ENCODE results near the gene MRPS27. TPM values are rescaled to one million over a fixed set of nuclear protein-coding genes. Genes with fewer than 3 reads are reported as not detected.
"Not testable (repeated sequence)": the region's sequence is repeated elsewhere in the genome, so short reads cannot be mapped to it uniquely, and the experiment has no call there.

The MRPS27 gene
- total RNA-seq, 1 experiment from 2014 or later: 121 TPM

GRCh38 chr5:72302171-72302570 lies 17.9 kb downstream of the MRPS27 start:
- no peaks in the 10 kb centered on the region for H3K9me3 ChIP-seq
- no peak overlapping the region for H3K4me3 ChIP-seq
- H3K36me3 ChIP-seq: peaks cover 60% of the 10 kb centered on the region
- no peaks in the 10 kb centered on the region for H3K27me3 ChIP-seq
- no peak for DNase-seq

GRCh38 chr5:72301557-72301956 lies 18.5 kb downstream of the MRPS27 start:
- no peaks in the 10 kb centered on the region for H3K9me3 ChIP-seq
- H3K4me3 ChIP-seq: no peak overlapping the region
- H3K27me3 ChIP-seq: no peaks in the 10 kb centered on the region
- no peak for DNase-seq
- H3K36me3 ChIP-seq: peaks cover 61% of the 10 kb centered on the region

DNA sequence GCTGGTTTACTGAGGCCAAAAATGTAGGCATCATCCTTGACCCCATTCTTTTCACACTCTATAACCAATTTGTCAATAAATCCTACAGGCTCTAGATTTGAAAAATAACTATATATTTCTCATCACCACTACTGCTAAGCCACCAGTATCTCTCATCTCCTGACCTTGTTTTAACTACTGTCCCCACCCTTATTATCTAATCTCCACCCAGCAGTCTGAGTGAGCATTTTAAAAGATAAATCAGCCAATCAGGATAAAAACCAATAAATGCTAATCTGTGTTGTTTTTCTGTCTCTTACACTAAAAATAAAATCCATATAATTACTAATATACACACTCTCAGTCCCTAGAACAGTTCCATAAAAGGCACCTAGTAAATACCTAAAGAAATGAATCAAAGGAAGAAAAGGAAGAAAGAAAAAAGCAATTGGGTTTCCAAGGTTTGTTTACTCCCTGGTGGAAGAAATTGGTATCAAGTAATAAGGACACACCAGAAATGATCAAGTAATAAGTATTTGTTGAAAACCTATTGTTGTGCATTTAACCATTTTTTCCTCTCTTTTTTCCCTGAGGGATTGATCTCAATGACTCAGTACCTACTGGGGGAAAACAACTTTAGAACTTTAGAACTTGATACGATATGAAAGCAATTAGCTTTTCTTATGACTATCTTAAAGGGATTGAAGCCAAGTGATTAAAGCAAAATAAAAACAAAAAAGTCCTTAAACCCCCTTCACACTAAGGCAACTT lies 19.3 kb downstream of the MRPS27 start:
- H3K27me3 ChIP-seq: no peaks in the 10 kb centered on the region
- no peaks in the 10 kb centered on the region for H3K9me3 ChIP-seq
- no peak for DNase-seq
- H3K36me3 ChIP-seq: peaks cover 60% of the 10 kb centered on the region
- no peak overlapping the region for H3K4me3 ChIP-seq

GRCh38 chr5:72298711-72299110 lies 21.3 kb downstream of the MRPS27 start:
- DNase-seq: no peak
- Histone ChIP-seq H3K27me3 (no peaks in the 10 kb centered on the region), H3K36me3 (peaks cover 72% of the 10 kb centered on the region), H3K9me3 (no peaks in the 10 kb centered on the region), H3K4me3 (no peak overlapping the region)

- H3K36me3 ChIP-seq: peaks cover 72% of the 10 kb centered on the region
Measured at GRCh38 chr5:72298136-72298535, 21.9 kb downstream of the MRPS27 start.

GRCh38 chr5:72296256-72296655 lies 23.8 kb downstream of the MRPS27 start:
- Histone ChIP-seq H3K27me3 (no peaks in the 10 kb centered on the region), H3K9me3 (no peaks in the 10 kb centered on the region), H3K36me3 (peaks cover 67% of the 10 kb centered on the region), H3K4me3 (no peak overlapping the region)
- DNase-seq: no peak

More at GRCh38 chr5:72298136-72298535, 21.9 kb downstream of the MRPS27 start:
- not testable (repeated sequence) for DNase-seq, H3K27me3 ChIP-seq, H3K4me3 ChIP-seq, H3K9me3 ChIP-seq

- no peak for DNase-seq
- Histone ChIP-seq H3K36me3 (peaks cover 65% of the 10 kb centered on the region), H3K9me3 (no peaks in the 10 kb centered on the region), H3K27me3 (no peaks in the 10 kb centered on the region), H3K4me3 (no peak overlapping the region)
Measured at GRCh38 chr5:72295539-72295938, 24.5 kb downstream of the MRPS27 start.

GRCh38 chr5:72294473-72294872 lies 25.6 kb downstream of the MRPS27 start:
- peaks cover 66% of the 10 kb centered on the region for H3K36me3 ChIP-seq
- no peaks in the 10 kb centered on the region for H3K27me3 ChIP-seq
- no peak overlapping the region for H3K4me3 ChIP-seq
- no peaks in the 10 kb centered on the region for H3K9me3 ChIP-seq
- DNase-seq: no peak

GRCh38 chr5:72293495-72294055 lies 26.5 kb downstream of the MRPS27 start:
- no peak for DNase-seq
- H3K27me3 ChIP-seq: no peaks in the 10 kb centered on the region
- no peak overlapping the region for H3K4me3 ChIP-seq
- no peaks in the 10 kb centered on the region for H3K9me3 ChIP-seq
- peaks cover 72% of the 10 kb centered on the region for H3K36me3 ChIP-seq

GRCh38 chr5:72292411-72292810 lies 27.6 kb downstream of the MRPS27 start:
- no peaks in the 10 kb centered on the region for H3K9me3 ChIP-seq
- no peaks in the 10 kb centered on the region for H3K27me3 ChIP-seq
- no peak overlapping the region for H3K4me3 ChIP-seq
- peaks cover 75% of the 10 kb centered on the region for H3K36me3 ChIP-seq
- no peak for DNase-seq

GRCh38 chr5:72291601-72292000 lies 28.4 kb downstream of the MRPS27 start:
- Histone ChIP-seq H3K9me3 (no peaks in the 10 kb centered on the region), H3K4me3 (no peak overlapping the region), H3K36me3 (peaks cover 73% of the 10 kb centered on the region), H3K27me3 (no peaks in the 10 kb centered on the region)
- DNase-seq: no peak

- Histone ChIP-seq H3K9me3 (no peaks in the 10 kb centered on the region), H3K4me3 (no peak overlapping the region), H3K36me3 (peaks cover 76% of the 10 kb centered on the region), H3K27me3 (no peaks in the 10 kb centered on the region)
- DNase-seq: no peak
Measured at GRCh38 chr5:72290356-72291133, 29.5 kb downstream of the MRPS27 start.

- Histone ChIP-seq H3K9me3 (no peaks in the 10 kb centered on the region), H3K27me3 (no peaks in the 10 kb centered on the region), H3K36me3 (peaks cover 73% of the 10 kb centered on the region), H3K4me3 (no peak overlapping the region)
- DNase-seq: no peak
Measured at GRCh38 chr5:72288924-72289323, 31.1 kb downstream of the MRPS27 start.

DNA sequence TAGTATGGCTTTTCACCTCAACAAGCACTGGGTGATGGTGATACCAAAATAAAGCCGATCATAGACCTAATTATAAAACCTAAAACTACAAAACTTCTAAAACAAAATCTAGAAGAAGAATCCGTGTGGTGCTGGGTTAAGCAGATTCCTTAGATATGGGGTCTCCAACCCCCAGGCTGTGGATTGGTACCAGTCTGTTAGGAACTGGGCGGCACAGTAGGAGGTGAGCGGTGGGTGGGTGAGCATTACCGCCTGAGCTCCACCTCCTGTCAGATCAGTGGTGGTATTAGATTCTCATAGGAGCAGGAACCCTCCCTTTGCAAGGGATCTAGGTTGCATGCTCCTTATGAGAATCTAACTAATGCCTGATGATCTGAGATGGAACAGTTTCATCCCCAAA lies 33.2 kb downstream of the MRPS27 start:
- Histone ChIP-seq H3K9me3 (no peaks in the 10 kb centered on the region), H3K36me3 (peaks cover 68% of the 10 kb centered on the region), H3K27me3 (no peaks in the 10 kb centered on the region), H3K4me3 (no peak overlapping the region)
- DNase-seq: no peak

GRCh38 chr5:72285424-72285821 lies 34.6 kb downstream of the MRPS27 start:
- Histone ChIP-seq H3K36me3 (peaks cover 68% of the 10 kb centered on the region), H3K9me3 (no peaks in the 10 kb centered on the region)
- no peak for DNase-seq

DNA sequence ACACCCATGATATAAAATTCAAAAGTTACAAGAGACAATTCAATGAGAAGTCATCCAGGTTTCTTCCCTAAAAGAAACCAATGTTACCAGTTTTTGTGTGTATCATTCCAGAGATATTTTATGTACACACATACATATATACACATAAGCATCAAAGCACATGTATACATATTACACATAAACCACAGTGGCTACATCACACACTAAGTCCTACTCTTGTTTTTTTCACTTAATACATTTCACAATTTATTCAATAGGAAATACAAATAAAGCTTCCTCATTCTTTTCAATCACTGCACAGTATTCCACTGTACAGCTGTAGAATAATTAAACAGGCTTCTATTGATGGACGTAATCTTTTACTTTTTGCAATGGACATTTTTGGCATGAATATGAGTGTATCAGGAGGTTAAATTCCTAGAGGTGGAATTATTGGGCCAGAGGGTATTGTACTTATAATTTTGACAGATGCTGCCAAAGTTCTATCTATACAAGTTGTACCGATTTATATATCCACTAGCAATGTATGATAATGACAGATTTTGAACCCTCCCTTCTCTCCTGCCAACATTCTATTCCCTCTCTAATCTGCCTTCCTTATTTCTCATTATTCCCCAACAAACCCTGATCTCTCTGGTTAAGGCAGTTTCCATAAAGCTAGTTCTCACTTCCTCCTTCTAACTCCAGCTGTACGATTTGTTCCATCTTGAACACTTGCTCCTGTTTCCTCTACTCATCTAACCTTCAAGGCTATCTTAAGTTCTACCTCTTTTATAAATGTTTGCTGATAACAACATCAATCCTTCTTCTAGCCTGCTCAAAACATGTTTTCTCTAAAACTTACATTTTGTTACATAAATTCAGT lies 35.2 kb downstream of the MRPS27 start:
- H3K36me3 ChIP-seq: peaks cover 67% of the 10 kb centered on the region
- no peaks in the 10 kb centered on the region for H3K9me3 ChIP-seq
- no peak for DNase-seq
- H3K4me3 ChIP-seq: no peak overlapping the region
- no peaks in the 10 kb centered on the region; the same call in 1 of the 2 replicates for H3K27me3 ChIP-seq

More at GRCh38 chr5:72285424-72285821, 34.6 kb downstream of the MRPS27 start:
- Histone ChIP-seq H3K4me3 (no peak overlapping the region), H3K27me3 (no peaks in the 10 kb centered on the region; the same call in 1 of the 2 replicates)
